Neural progenitor cell (in vitro differentiated cells): ENCODE measurements around the gene FAU. TPM values are rescaled to one million over a fixed set of nuclear protein-coding genes. Genes with fewer than 3 reads are reported as not detected.
A peak's percentile ranks its signal among the peaks of the same experiment; 100 is the strongest.

Source experiments
- DNase-seq: peaks from one replicate; pipeline ENCODE4 v3.0.0-alpha.2; 2016; ENCODE audit warnings: low spot score
- H2AFZ ChIP-seq: fragments of 200-600 bp; sonication (generic); replicated peaks from 2 replicates; pipeline ENCODE4 v1.6.1; 2016; ENCODE audit warnings: antibody characterized with exemption
- H3F3A ChIP-seq: fragments of 200-600 bp; sonication (generic); 2 replicates; pipeline ENCODE4 v1.6.1; 2016; ENCODE audit warnings: antibody characterized with exemption, low read depth
- H3K27ac ChIP-seq: fragments of 200-600 bp; sonication (generic); 2 replicates; pipeline ENCODE4 v1.5.1; 2016; ENCODE audit warnings: mild to moderate bottlenecking
- H3K27me3 ChIP-seq: fragments of 200-600 bp; sonication (generic); 2 replicates; pipeline ENCODE4 v1.6.1; 2016; ENCODE audit warnings: mild to moderate bottlenecking, moderate library complexity
- H3K36me3 ChIP-seq: fragments of 200-600 bp; sonication (generic); 2 replicates; pipeline ENCODE4 v1.5.1; 2016
- H3K4me1 ChIP-seq: fragments of 200-600 bp; sonication (generic); 2 replicates; pipeline ENCODE4 v1.6.1; 2016; ENCODE audit warnings: mixed run types
- H3K4me2 ChIP-seq: fragments of 200-600 bp; sonication (generic); 2 replicates; pipeline ENCODE4 v1.6.1; 2016
- H3K4me3 ChIP-seq: fragments of 200-600 bp; sonication (generic); 2 replicates; pipeline ENCODE4 v1.5.1; 2016
- H3K79me2 ChIP-seq: fragments of 200-600 bp; sonication (generic); 2 replicates; pipeline ENCODE4 v1.6.1; 2016; ENCODE audit warnings: low read depth
- H3K9ac ChIP-seq: fragments of 200-600 bp; sonication (generic); 2 replicates; pipeline ENCODE4 v1.6.1; 2016
- H3K9me3 ChIP-seq: fragments of 200-600 bp; sonication (generic); 2 replicates; pipeline ENCODE4 v1.5.1; 2016; ENCODE audit warnings: low read depth
- H4K20me1 ChIP-seq: fragments of 200-600 bp; sonication (generic); 2 replicates; pipeline ENCODE4 v1.6.1; 2016; ENCODE audit warnings: low read depth
- H3K27ac Mint-ChIP-seq: 3 replicates; pipeline ENCODE4 v1.8.0; 2021; ENCODE audit warnings: mixed read lengths
- H3K27me3 Mint-ChIP-seq: 2 replicates; pipeline ENCODE4 v1.8.0; 2022; ENCODE audit warnings: low read depth, mild to moderate bottlenecking, inconsistent platforms, moderate library complexity, mixed read lengths; ENCODE audit not compliant: insufficient read depth
- H3K36me3 Mint-ChIP-seq: 3 replicates; pipeline ENCODE4 v1.8.0; 2021; ENCODE audit warnings: mixed read lengths
- H3K4me1 Mint-ChIP-seq: 3 replicates; pipeline ENCODE4 v1.8.0; 2021; ENCODE audit warnings: mixed read lengths
- H3K4me3 Mint-ChIP-seq: 3 replicates; pipeline ENCODE4 v1.8.0; 2021; ENCODE audit warnings: mild to moderate bottlenecking, moderate library complexity, mixed read lengths
- H3K9me3 Mint-ChIP-seq: 3 replicates; pipeline ENCODE4 v1.8.0; 2020; ENCODE audit warnings: mixed read lengths
- EZH2 ChIP-seq: fragments of 200-600 bp; sonication (generic); IDR thresholded peaks from 2 replicates; pipeline ENCODE4 v1.6.1; 2017; ENCODE audit warnings: antibody characterized with exemption, mild to moderate bottlenecking, moderate library complexity
- EZH2phosphoT487 ChIP-seq: fragments of 200-600 bp; sonication (generic); IDR thresholded peaks from 2 replicates; pipeline ENCODE4 v1.6.1; 2017; ENCODE audit warnings: antibody characterized with exemption
- total RNA-seq: library from RNA; depleted of rRNA; stranded (reverse); fragments of >200 nt; gene quantifications from 2 replicates; pipeline ENCODE4 v1.2.3, GENCODE V29; 2015; ENCODE audit warnings: low replicate concordance
- TF ChIP-seq, protein P1 (sequence below): fragments of 200-600 bp; sonication (generic); IDR thresholded peaks from 2 replicates; pipeline ENCODE4 v1.5.1; 2017; ENCODE audit warnings: antibody characterized with exemption, mild to moderate bottlenecking

The FAU gene
- total RNA-seq, 1 donor from 2014 or later: 288 TPM

DNA sequence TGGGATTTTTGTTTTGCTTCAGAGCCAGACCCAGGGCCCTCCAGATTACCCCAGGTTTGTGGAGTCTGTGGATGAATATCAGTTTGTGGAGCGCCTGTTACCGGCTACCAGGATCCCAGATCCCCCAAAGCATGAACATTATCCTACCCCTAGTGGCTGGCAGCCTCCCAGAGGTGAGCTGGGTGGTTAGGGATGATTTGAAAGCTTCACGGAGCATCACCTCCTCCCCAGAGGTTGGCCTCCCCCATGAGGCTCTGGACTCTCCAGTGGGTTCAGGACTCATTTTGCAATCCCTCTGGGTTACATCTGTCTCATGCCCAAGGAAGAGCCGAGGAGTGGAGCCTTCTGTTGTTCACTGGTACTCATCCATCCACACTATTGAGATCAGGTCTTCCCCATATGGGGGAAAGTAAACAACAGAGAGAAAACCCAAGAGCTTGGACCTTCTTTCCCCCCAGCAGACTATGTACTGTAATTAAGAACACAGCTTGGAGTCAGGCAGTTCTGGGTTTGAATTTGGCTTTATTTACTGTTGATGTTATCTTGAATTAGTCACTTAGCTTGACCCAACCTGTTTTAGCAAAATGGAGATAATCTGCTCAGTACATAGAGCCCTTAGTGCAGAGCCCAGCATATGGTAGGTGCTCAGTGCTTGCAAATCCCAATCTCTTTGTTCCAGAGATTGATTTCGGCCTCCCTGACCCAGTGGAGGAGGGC is 2.7 kb upstream of the FAU start:
- Histone ChIP-seq H3K79me2 (peaks cover 49% of the 10 kb centered on the region), H3K9ac (no peak overlapping the region), H3K36me3 (peaks cover 4% of the 10 kb centered on the region), H3K27me3 (no peaks in the 10 kb centered on the region), H4K20me1 (peaks cover 6% of the 10 kb centered on the region), H3K4me2 (no peak overlapping the region), H3K4me1 (peaks cover 10% of the 10 kb centered on the region), H3K4me3 (no peak overlapping the region), H3K27ac (no peak overlapping the region), H3F3A (peaks cover 36% of the 10 kb centered on the region), H2AFZ (no peak overlapping the region), H3K9me3 (no peaks in the 10 kb centered on the region)
- Mint-ChIP-seq H3K27me3 (peaks cover 7% of the 10 kb centered on the region), H3K4me3 (peak overlapping the region; percentile 50), H3K9me3 (no peaks in the 10 kb centered on the region), H3K27ac (no peak overlapping the region), H3K4me1 (peaks cover 17% of the 10 kb centered on the region), H3K36me3 (peaks cover 7% of the 10 kb centered on the region)
- no peak for DNase-seq
- TF ChIP-seq, protein P1, sequence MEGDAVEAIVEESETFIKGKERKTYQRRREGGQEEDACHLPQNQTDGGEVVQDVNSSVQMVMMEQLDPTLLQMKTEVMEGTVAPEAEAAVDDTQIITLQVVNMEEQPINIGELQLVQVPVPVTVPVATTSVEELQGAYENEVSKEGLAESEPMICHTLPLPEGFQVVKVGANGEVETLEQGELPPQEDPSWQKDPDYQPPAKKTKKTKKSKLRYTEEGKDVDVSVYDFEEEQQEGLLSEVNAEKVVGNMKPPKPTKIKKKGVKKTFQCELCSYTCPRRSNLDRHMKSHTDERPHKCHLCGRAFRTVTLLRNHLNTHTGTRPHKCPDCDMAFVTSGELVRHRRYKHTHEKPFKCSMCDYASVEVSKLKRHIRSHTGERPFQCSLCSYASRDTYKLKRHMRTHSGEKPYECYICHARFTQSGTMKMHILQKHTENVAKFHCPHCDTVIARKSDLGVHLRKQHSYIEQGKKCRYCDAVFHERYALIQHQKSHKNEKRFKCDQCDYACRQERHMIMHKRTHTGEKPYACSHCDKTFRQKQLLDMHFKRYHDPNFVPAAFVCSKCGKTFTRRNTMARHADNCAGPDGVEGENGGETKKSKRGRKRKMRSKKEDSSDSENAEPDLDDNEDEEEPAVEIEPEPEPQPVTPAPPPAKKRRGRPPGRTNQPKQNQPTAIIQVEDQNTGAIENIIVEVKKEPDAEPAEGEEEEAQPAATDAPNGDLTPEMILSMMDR: no peak
- TF ChIP-seq EZH2phosphoT487 (no peak), EZH2 (no peak)

DNA sequence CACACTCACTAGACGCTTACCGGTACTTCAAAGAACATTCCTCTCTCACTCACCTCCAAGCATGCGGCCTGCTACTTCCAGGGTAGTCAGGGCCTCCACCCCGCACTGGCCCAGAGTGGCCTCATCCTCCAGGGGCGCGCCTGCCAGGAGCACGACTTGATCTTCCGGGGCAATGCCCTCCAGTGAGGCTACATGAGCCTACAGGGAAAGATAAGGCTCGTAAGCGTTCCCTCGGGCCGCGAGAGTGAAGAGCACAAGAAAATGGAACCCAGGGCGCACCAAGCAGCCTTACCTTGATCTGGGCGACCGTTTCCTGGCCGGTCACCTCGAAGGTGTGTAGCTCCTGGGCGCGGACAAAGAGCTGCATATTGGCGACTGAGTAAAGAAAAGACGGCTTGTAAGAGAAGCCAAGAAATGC is 478 bp downstream of the FAU start:
- H3K36me3 ChIP-seq: peaks cover 4% of the 10 kb centered on the region
- H3K79me2 ChIP-seq: peaks cover 51% of the 10 kb centered on the region
- peaks cover 6% of the 10 kb centered on the region for H4K20me1 ChIP-seq
- no peaks in the 10 kb centered on the region for H3K9me3 ChIP-seq
- H3K27me3 ChIP-seq: no peaks in the 10 kb centered on the region
- Mint-ChIP-seq H3K4me1 (peaks cover 23% of the 10 kb centered on the region), H3K4me3 (peak overlapping the region; percentile 100), H3K27me3 (peaks cover 9% of the 10 kb centered on the region), H3K9me3 (no peaks in the 10 kb centered on the region), H3K27ac (peak overlapping the region; percentile 78), H3K36me3 (peaks cover 9% of the 10 kb centered on the region)
- peak; percentile 39 for DNase-seq
- H2AFZ ChIP-seq: no peak overlapping the region
- H3K4me3 ChIP-seq: peak overlapping the region; percentile 85
- peak overlapping the region; percentile 95 for H3K4me2 ChIP-seq
- peak overlapping the region; percentile 88 for H3K9ac ChIP-seq
- H3F3A ChIP-seq: peaks cover 58% of the 10 kb centered on the region
- TF ChIP-seq EZH2 (no peak), EZH2phosphoT487 (no peak)
- TF ChIP-seq, protein P1: no peak
- no peak overlapping the region for H3K27ac ChIP-seq
- peaks cover 10% of the 10 kb centered on the region for H3K4me1 ChIP-seq

GRCh38 chr11:65120831-65121230 is 1.1 kb downstream of the FAU start:
- Mint-ChIP-seq H3K36me3 (peaks cover 9% of the 10 kb centered on the region), H3K4me1 (peaks cover 23% of the 10 kb centered on the region)

More at GRCh38 chr11:65120831-65121230, 1.1 kb downstream of the FAU start:
- Histone ChIP-seq H3K36me3 (peaks cover 4% of the 10 kb centered on the region), H3K9me3 (no peaks in the 10 kb centered on the region), H3K4me3 (peak overlapping the region; percentile 85), H2AFZ (no peak overlapping the region), H3K27me3 (no peaks in the 10 kb centered on the region), H3K4me1 (peaks cover 10% of the 10 kb centered on the region), H3K9ac (peak overlapping the region; percentile 88), H3K27ac (no peak overlapping the region), H3K4me2 (peak overlapping the region; percentile 95), H3F3A (peaks cover 65% of the 10 kb centered on the region), H4K20me1 (peaks cover 6% of the 10 kb centered on the region), H3K79me2 (peaks cover 56% of the 10 kb centered on the region)
- DNase-seq: no peak
- Mint-ChIP-seq H3K27ac (no peak overlapping the region), H3K27me3 (peaks cover 9% of the 10 kb centered on the region), H3K4me3 (peak overlapping the region; percentile 100), H3K9me3 (no peaks in the 10 kb centered on the region)
- TF ChIP-seq EZH2: no peak
- TF ChIP-seq, protein P1: no peak
- TF ChIP-seq EZH2phosphoT487: no peak
